ENCODE measurements around the gene LYRM7.
"Not testable (repeated sequence)": the region's sequence is repeated elsewhere in the genome, so short reads cannot be mapped to it uniquely, and the experiment has no call there.

The LYRM7 gene

DNA sequence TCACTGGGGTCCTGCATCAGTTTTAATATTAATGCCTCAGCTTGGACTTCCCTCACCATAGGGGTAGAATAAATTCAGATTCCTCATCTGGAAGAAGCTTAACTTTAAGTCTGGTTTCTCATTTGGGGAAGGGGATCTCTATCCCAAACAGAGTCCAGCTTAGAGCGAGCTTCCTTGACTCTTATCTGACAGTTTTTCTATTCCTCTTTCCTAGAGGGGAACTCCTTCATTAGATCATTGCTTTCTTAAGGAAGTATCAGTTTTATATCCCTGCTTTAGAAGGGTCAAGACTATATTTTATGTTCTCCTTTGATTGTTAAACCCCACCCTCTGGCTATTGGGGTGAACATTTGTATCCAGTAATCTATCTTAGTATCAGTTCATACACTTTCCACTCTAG is 68.9 kb downstream of the LYRM7 start:
- H3K27me3 Mint-ChIP-seq: no peaks in the 10 kb centered on the region
- no peaks in the 10 kb centered on the region for H3K9me3 Mint-ChIP-seq
- intact Hi-C loops (cut with micrococcal nuclease): no loop called here
- H3K27ac Mint-ChIP-seq: peak overlapping the region; percentile 72
- peaks cover 9% of the 10 kb centered on the region for H3K4me1 Mint-ChIP-seq (ENCODE audit: low read depth)
- no peaks in the 10 kb centered on the region for H3K36me3 Mint-ChIP-seq (ENCODE audit: low read depth)
- H3K4me3 Mint-ChIP-seq: no peak overlapping the region

- H3K4me3 Mint-ChIP-seq: no peak overlapping the region
- no peaks in the 10 kb centered on the region for H3K9me3 Mint-ChIP-seq
- H3K4me1 Mint-ChIP-seq (ENCODE audit: low read depth): peaks cover 9% of the 10 kb centered on the region
- peak overlapping the region; percentile 57 for H3K27ac Mint-ChIP-seq
- intact Hi-C loops (cut with micrococcal nuclease): no loop called here
- H3K36me3 Mint-ChIP-seq (ENCODE audit: low read depth): no peaks in the 10 kb centered on the region
- H3K27me3 Mint-ChIP-seq: no peaks in the 10 kb centered on the region
Measured at GRCh38 chr5:131242728-131243255, 72.0 kb downstream of the LYRM7 start.

DNA sequence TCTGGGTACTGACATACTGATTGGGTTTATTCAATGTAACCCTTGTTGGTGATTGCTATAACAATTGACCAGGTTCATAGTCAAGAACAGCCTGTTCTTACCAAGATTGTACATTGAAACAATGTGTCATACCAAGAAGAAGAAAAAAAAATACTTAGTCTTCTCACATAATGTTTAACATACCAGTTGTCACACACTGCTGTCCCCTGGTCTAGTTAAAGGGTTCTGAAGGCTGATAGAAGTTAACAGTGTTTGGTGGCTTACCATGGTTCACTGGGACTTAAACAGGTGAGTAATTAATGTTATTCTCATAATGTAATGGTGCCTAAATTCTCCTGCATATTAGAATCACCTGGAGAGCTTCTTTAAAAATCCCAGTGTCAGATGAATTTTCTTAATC is 74.6 kb downstream of the LYRM7 start:
- H3K4me1 Mint-ChIP-seq (ENCODE audit: low read depth): peaks cover 17% of the 10 kb centered on the region
- H3K27ac Mint-ChIP-seq: no peak overlapping the region
- H3K4me3 Mint-ChIP-seq: no peak overlapping the region
- no peaks in the 10 kb centered on the region for H3K27me3 Mint-ChIP-seq
- H3K36me3 Mint-ChIP-seq (ENCODE audit: low read depth): no peaks in the 10 kb centered on the region
- intact Hi-C loops (cut with micrococcal nuclease): no loop called here
- no peaks in the 10 kb centered on the region for H3K9me3 Mint-ChIP-seq

- no peaks in the 10 kb centered on the region for H3K27me3 Mint-ChIP-seq
- no peaks in the 10 kb centered on the region for H3K36me3 Mint-ChIP-seq (ENCODE audit: low read depth)
- no peaks in the 10 kb centered on the region for H3K9me3 Mint-ChIP-seq
- H3K27ac Mint-ChIP-seq: no peak overlapping the region
- H3K4me1 Mint-ChIP-seq (ENCODE audit: low read depth): peaks cover 24% of the 10 kb centered on the region
- intact Hi-C loops (cut with micrococcal nuclease): no loop called here
- no peak overlapping the region for H3K4me3 Mint-ChIP-seq
Measured at GRCh38 chr5:131245948-131246347, 75.2 kb downstream of the LYRM7 start.

GRCh38 chr5:131246504-131246903 is 75.8 kb downstream of the LYRM7 start:
- intact Hi-C loops (cut with micrococcal nuclease): no loop called here
- no peak overlapping the region for H3K27ac Mint-ChIP-seq
- H3K9me3 Mint-ChIP-seq: no peaks in the 10 kb centered on the region
- H3K27me3 Mint-ChIP-seq: no peaks in the 10 kb centered on the region
- no peaks in the 10 kb centered on the region for H3K36me3 Mint-ChIP-seq (ENCODE audit: low read depth)
- H3K4me1 Mint-ChIP-seq (ENCODE audit: low read depth): peaks cover 24% of the 10 kb centered on the region
- no peak overlapping the region for H3K4me3 Mint-ChIP-seq

DNA sequence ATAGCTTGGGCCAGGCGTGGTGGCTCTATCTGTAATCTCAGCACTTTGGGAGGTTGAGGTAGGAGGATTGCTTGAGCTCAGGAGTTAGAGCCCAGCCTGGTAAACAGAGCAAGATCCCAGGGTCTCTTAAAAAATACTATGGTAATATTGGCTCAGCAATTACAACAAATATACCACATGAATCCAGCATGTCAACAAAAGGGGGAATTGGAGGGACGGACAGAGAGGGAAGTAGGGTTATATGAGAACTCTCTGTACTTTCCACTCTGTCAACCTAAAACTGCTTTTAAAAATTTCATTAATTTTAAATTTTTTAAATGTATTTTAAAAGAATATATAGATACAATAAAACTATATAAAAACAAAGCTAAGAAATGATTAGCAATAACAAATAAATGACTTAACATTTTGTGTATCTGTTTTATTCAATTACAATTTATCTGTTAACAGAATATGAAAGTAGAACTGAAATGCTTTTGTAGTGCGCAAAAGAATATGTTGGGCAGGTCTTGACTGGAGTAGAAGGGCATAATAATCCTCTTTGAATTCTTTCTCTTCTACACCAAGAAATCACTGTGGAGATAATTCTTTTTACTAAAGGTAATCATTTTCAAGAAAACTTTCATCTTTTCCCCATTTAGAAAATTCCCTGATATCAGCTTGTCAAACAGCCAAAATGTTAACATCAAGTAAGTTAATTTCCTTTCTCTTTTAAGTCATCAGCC is 80.2 kb downstream of the LYRM7 start:
- Mint-ChIP-seq H3K27ac (peak overlapping the region; percentile 93), H3K9me3 (no peaks in the 10 kb centered on the region), H3K4me3 (no peak overlapping the region), H3K36me3 (ENCODE audit: low read depth) (no peaks in the 10 kb centered on the region), H3K4me1 (ENCODE audit: low read depth) (peaks cover 42% of the 10 kb centered on the region), H3K27me3 (no peaks in the 10 kb centered on the region)
- intact Hi-C loops (cut with micrococcal nuclease): loop anchor here (5.0 kb wide), 1 partner anchor 39 kb away; no protein-coding TSS in a partner anchor

DNA sequence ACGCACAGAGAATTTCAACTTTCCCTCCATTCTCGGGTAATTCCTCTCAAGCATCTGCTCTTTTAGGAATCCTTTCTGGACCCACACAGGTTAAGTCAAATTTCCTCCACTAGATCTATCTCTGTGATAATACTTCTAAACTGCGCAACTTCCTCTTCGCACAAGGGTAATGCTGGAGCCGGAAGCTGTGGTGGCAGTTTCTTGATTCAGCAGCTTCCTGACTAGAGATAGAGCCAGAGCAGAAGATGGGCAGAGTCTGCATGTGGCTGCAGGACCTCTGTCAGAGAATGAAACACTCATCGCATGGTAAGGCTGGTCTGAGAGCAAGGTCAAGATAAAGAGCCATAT is 82.1 kb downstream of the LYRM7 start:
- no peaks in the 10 kb centered on the region for H3K36me3 Mint-ChIP-seq (ENCODE audit: low read depth)
- H3K4me3 Mint-ChIP-seq: peak overlapping the region; percentile 73
- H3K9me3 Mint-ChIP-seq: no peaks in the 10 kb centered on the region
- H3K4me1 Mint-ChIP-seq (ENCODE audit: low read depth): peaks cover 59% of the 10 kb centered on the region
- peak overlapping the region; percentile 93 for H3K27ac Mint-ChIP-seq
- no peaks in the 10 kb centered on the region for H3K27me3 Mint-ChIP-seq
- intact Hi-C loops (cut with micrococcal nuclease): loop anchor here (1.0 to 5.0 kb wide), 2 partner anchors 28 to 40 kb away; no protein-coding TSS in a partner anchor

DNA sequence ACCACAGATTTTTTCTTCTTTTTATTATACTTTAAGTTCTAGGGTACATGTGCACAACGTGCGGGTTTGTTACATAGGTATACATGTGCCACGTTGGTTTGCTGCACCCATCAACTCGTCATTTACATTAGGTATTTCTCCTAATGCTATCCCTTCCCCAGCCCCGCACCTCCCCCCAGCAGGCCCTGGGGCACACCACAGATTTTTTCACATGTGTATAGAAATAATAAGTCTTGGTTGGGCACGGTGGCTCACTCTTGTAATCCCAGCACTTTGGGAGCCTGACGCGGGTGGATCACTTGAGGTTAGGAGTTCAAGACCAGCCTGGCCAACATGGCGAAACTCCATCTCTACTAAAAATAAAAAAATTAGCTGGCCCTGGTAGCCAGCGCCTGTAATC is 83.3 kb downstream of the LYRM7 start:
- not testable (repeated sequence) for H3K9me3 Mint-ChIP-seq; H3K27me3 Mint-ChIP-seq; H3K36me3 Mint-ChIP-seq (ENCODE audit: low read depth); H3K4me3 Mint-ChIP-seq
- intact Hi-C loops (cut with micrococcal nuclease): loop anchor here (5.0 kb wide), 1 partner anchor 42 kb away; no protein-coding TSS in a partner anchor
- Mint-ChIP-seq H3K27ac (peak overlapping the region; percentile 93), H3K4me1 (ENCODE audit: low read depth) (peaks cover 71% of the 10 kb centered on the region)

DNA sequence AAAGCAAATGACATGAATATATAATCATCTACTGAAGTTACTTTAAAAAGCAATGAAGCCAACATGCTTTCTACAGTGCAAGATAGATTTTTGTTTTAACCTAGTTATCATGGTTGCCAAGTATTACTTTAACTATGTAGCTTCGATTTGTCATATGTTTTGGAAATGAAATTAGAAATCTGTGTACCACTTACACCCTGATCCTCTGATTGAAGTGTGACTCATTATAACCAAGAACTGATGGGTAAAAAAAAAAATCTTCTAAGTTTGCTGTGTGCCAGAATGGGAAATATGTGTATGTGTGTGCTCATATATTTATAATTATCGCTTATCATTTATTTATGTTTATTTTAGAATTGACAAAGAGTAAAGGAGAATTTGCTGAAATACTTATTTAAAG is 84.0 kb downstream of the LYRM7 start:
- Mint-ChIP-seq H3K9me3 (no peaks in the 10 kb centered on the region), H3K4me1 (ENCODE audit: low read depth) (peaks cover 74% of the 10 kb centered on the region), H3K4me3 (no peak overlapping the region), H3K27me3 (no peaks in the 10 kb centered on the region), H3K36me3 (ENCODE audit: low read depth) (no peaks in the 10 kb centered on the region), H3K27ac (peak overlapping the region; percentile 93)
- intact Hi-C loops (cut with micrococcal nuclease): loop anchor here (5.0 kb wide), 1 partner anchor 42 kb away; no protein-coding TSS in a partner anchor

Measured in dendritic cell treated with granulocyte-macrophage colony-stimulating factor and Interleukin-4, amounts not matched to agents 40 ng/mL and 50 ng/mL, for 4 days (primary cell).